ENCODE measurements around the gene FLACC1. TPM values are rescaled to one million over a fixed set of nuclear protein-coding genes. Genes with fewer than 3 reads are reported as not detected.

FLACC1 gene
- total RNA-seq, 1 experiment from 2014 or later, result 0.17 TPM

DNA sequence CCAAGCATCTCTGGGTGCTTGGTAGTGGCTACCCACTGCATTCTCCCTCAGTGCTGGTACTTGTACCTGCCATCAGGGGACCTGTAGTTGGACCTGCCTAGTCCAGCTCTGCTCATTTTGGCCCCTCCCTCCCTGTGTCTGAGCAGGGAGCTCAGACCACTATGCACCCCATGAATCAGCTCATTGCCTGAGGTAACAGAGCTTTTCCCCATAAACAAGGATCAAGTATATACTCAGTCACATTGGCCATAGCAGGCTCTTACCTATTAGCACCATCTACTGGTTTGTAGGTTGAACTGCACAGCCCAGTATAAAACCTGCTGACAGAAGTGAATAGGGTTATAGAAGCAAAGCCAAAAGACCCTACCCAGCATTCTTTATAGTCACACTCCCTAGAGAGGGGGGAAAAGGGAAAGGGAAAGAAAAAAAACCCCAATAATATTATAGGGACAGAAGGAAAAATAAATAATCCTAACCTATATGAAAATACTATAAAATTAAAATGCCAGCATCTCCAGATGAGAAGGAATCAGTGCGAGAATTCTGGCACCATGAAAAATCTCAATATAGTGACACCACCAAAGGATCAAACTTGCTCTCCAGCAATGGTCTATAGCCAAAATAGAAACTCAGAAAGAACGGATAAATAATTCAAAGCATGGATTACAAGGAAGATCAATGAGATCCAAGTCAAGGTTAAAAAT is 6.9 kb upstream of the FLACC1 start:
- peaks cover 29% of the 10 kb centered on the region for H3K9me3 Mint-ChIP-seq
- POLR2A ChIA-PET, result no interaction called here

DNA sequence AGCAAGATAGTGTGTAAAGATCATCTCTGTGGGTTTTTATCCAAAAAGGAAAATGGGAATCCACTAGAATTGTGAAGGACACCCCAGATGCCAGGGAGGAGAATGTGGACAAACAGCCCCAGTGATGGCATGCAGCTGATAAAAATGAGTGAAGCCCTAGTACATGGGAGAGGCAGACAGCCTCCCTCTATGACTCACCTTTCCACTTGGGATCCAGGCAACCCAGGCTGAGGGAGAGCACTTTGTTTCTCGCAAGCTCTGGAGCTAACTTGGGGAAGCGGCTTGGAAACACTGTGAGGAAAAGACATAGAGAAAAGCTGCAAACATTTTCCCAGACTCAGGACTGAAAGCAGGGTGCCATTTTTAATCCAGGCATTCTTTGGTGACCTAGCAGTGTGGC is 5.3 kb upstream of the FLACC1 start:
- H3K27me3 Mint-ChIP-seq (ENCODE audit: low read depth), result no peaks in the 10 kb centered on the region
- no peak for DNase-seq (ENCODE audit: low spot score)
- peaks cover 8% of the 10 kb centered on the region for H3K36me3 Mint-ChIP-seq
- ChIA-PET POLR2A (interaction anchor here (1.0 kb wide), 1 partner anchor 18 kb away, joined by 3 read pairs; no protein-coding TSS in a partner anchor), CTCF (no interaction called here)
- TF ChIP-seq NR1H2 (CRISPR knock-in tag; IDR thresholded peaks at IDR 0.05) (no peak), MYBL2 (CRISPR knock-in tag; IDR thresholded peaks at IDR 0.05) (no peak), CREM (CRISPR knock-in tag; IDR thresholded peaks at IDR 0.05) (no peak), PRRX2 (CRISPR knock-in tag; IDR thresholded peaks at IDR 0.05) (no peak), JAZF1 (CRISPR knock-in tag; IDR thresholded peaks at IDR 0.05) (no peak)
- TF ChIP-seq, protein P1, sequence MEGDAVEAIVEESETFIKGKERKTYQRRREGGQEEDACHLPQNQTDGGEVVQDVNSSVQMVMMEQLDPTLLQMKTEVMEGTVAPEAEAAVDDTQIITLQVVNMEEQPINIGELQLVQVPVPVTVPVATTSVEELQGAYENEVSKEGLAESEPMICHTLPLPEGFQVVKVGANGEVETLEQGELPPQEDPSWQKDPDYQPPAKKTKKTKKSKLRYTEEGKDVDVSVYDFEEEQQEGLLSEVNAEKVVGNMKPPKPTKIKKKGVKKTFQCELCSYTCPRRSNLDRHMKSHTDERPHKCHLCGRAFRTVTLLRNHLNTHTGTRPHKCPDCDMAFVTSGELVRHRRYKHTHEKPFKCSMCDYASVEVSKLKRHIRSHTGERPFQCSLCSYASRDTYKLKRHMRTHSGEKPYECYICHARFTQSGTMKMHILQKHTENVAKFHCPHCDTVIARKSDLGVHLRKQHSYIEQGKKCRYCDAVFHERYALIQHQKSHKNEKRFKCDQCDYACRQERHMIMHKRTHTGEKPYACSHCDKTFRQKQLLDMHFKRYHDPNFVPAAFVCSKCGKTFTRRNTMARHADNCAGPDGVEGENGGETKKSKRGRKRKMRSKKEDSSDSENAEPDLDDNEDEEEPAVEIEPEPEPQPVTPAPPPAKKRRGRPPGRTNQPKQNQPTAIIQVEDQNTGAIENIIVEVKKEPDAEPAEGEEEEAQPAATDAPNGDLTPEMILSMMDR (IDR thresholded peaks at IDR 0.05), result no peak
- H3K4me1 Mint-ChIP-seq, result peaks cover 1% of the 10 kb centered on the region
- ATAC-seq, result no peak
- H3K4me3 Mint-ChIP-seq, result no peak overlapping the region
- peaks cover 19% of the 10 kb centered on the region for H3K9me3 Mint-ChIP-seq
- H3K27ac Mint-ChIP-seq, result no peak overlapping the region

More for the DNA sequence above, 6.9 kb upstream of the FLACC1 start:
- ATAC-seq (peak; percentile 99), DNase-seq (ENCODE audit: low spot score) (no peak)
- H3K4me1 Mint-ChIP-seq, result no peaks in the 10 kb centered on the region
- TF ChIP-seq ZNF317 (CRISPR knock-in tag; IDR thresholded peaks at IDR 0.05; ENCODE audit: borderline replicate concordance, low read depth), result no peak
- TF ChIP-seq, protein P1 (IDR thresholded peaks at IDR 0.05), result peak; percentile 72
- no peak overlapping the region for H3K27ac Mint-ChIP-seq
- H3K27me3 Mint-ChIP-seq (ENCODE audit: low read depth), result no peaks in the 10 kb centered on the region
- H3K36me3 Mint-ChIP-seq, result peaks cover 8% of the 10 kb centered on the region
- CTCF ChIA-PET, result interaction anchor here (0.6 to 1.7 kb wide), 14 partner anchors 12 to 400 kb away, joined by 3 to 26 read pairs (median 4); partner anchors contain the start of genes CASP10 and ORC2
- H3K4me3 Mint-ChIP-seq, result no peak overlapping the region

- Mint-ChIP-seq H3K27me3 (ENCODE audit: low read depth) (no peaks in the 10 kb centered on the region), H3K9me3 (peaks cover 10% of the 10 kb centered on the region), H3K36me3 (peaks cover 8% of the 10 kb centered on the region), H3K27ac (no peak overlapping the region), H3K4me1 (peaks cover 5% of the 10 kb centered on the region), H3K4me3 (no peak overlapping the region)
- no peak for ATAC-seq
- no peak for DNase-seq (ENCODE audit: low spot score)
- ChIA-PET CTCF (no interaction called here), POLR2A (interaction anchor here (0.7 kb wide), 1 partner anchor 90 kb away, joined by 3 read pairs; the partner anchor contains the start of genes STRADB and TRAK2)
- TF ChIP-seq HMGXB4 (CRISPR knock-in tag; IDR thresholded peaks at IDR 0.05) (no peak), JAZF1 (CRISPR knock-in tag; IDR thresholded peaks at IDR 0.05) (no peak)
- TF ChIP-seq, protein P2, sequence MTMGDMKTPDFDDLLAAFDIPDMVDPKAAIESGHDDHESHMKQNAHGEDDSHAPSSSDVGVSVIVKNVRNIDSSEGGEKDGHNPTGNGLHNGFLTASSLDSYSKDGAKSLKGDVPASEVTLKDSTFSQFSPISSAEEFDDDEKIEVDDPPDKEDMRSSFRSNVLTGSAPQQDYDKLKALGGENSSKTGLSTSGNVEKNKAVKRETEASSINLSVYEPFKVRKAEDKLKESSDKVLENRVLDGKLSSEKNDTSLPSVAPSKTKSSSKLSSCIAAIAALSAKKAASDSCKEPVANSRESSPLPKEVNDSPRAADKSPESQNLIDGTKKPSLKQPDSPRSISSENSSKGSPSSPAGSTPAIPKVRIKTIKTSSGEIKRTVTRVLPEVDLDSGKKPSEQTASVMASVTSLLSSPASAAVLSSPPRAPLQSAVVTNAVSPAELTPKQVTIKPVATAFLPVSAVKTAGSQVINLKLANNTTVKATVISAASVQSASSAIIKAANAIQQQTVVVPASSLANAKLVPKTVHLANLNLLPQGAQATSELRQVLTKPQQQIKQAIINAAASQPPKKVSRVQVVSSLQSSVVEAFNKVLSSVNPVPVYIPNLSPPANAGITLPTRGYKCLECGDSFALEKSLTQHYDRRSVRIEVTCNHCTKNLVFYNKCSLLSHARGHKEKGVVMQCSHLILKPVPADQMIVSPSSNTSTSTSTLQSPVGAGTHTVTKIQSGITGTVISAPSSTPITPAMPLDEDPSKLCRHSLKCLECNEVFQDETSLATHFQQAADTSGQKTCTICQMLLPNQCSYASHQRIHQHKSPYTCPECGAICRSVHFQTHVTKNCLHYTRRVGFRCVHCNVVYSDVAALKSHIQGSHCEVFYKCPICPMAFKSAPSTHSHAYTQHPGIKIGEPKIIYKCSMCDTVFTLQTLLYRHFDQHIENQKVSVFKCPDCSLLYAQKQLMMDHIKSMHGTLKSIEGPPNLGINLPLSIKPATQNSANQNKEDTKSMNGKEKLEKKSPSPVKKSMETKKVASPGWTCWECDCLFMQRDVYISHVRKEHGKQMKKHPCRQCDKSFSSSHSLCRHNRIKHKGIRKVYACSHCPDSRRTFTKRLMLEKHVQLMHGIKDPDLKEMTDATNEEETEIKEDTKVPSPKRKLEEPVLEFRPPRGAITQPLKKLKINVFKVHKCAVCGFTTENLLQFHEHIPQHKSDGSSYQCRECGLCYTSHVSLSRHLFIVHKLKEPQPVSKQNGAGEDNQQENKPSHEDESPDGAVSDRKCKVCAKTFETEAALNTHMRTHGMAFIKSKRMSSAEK (CRISPR knock-in tag; IDR thresholded peaks at IDR 0.05; ENCODE audit: borderline replicate concordance), result no peak
Measured at GRCh38 chr2:201361078-201361733, 4.1 kb upstream of the FLACC1 start.
